Peyer's patch (tissue), 4 donors: ENCODE measurements around the gene OR2S2. TPM values are rescaled to one million over a fixed set of nuclear protein-coding genes. Genes with fewer than 3 reads are reported as not detected.
"Not testable (repeated sequence)": the region's sequence is repeated elsewhere in the genome, so short reads cannot be mapped to it uniquely, and the experiment has no call there.

Experiments used
- DNase-seq, 3 donors: peaks; one replicate each; pipeline ENCODE4 v3.0.0-alpha.2; 2017 to 2019
- H3K27ac ChIP-seq, 4 donors: fragments of 200-600 bp; sonication (generic); one replicate each; pipeline ENCODE4 v1.5.1; 2016 to 2019
- H3K27me3 ChIP-seq, 2 donors: fragments of 200-600 bp; sonication (generic); one replicate each; pipeline ENCODE4 v1.5.1; 2019
- H3K36me3 ChIP-seq, 3 donors: fragments of 200-600 bp; sonication (generic); one replicate each; pipeline ENCODE4 v1.5.1; 2016 to 2019
- H3K4me1 ChIP-seq, 4 donors: fragments of 200-600 bp; sonication (generic); one replicate each; pipeline ENCODE4 v1.5.1; 2016 to 2019
- H3K4me3 ChIP-seq, 4 donors: fragments of 200-600 bp; sonication (generic); 1 replicate in 3 of 4; 2 replicates in 1 of 4; pipeline ENCODE4 v1.5.1; 2016 to 2019; ENCODE audit warnings: mild to moderate bottlenecking in 1 of 4
- H3K9me3 ChIP-seq, 4 donors: fragments of 200-600 bp; sonication (generic); one replicate each; pipeline ENCODE4 v1.5.1; 2016 to 2019; ENCODE audit warnings: mild to moderate bottlenecking in 1 of 4
- POLR2A ChIP-seq, 2 donors: fragments of 450-650 bp; IDR thresholded peaks; one replicate each; pipeline ENCODE4 v1.5.1; 2017; ENCODE audit warnings: antibody characterized with exemption in 2 of 2, mild to moderate bottlenecking in 2 of 2, moderate library complexity in 2 of 2
- total RNA-seq, 4 donors: library from RNA; depleted of rRNA; stranded (reverse); fragments of >200 nt; gene quantifications; one replicate each; pipeline ENCODE4 v1.1.0, GENCODE V29; 2016
- TF ChIP-seq, protein P1 (sequence below), 6 experiments: fragments of 450-650 bp in 4 of 6; fragments of 200-600 bp in 2 of 6; sonication (generic) in 1 of 6; IDR thresholded peaks; one replicate each; pipeline ENCODE4 v1.5.1; 2017 to 2019; ENCODE audit warnings: antibody characterized with exemption in 6 of 6, mild to moderate bottlenecking in 3 of 6, moderate library complexity in 1 of 6

Gene OR2S2
- total RNA-seq, 4 donors from 2014 or later: not detected

- Histone ChIP-seq H3K36me3 (no peaks in the 10 kb centered on the region), H3K27ac (no peak overlapping the region), H3K4me1 (peaks cover 0 to 14% (median 0%) of the 10 kb centered on the region in 4 donors), H3K4me3 (no peak overlapping the region), H3K9me3 (no peaks in the 10 kb centered on the region), H3K27me3 (no peaks in the 10 kb centered on the region)
- TF ChIP-seq POLR2A (IDR thresholded peaks at IDR 0.05): no peak
- TF ChIP-seq, protein P1, sequence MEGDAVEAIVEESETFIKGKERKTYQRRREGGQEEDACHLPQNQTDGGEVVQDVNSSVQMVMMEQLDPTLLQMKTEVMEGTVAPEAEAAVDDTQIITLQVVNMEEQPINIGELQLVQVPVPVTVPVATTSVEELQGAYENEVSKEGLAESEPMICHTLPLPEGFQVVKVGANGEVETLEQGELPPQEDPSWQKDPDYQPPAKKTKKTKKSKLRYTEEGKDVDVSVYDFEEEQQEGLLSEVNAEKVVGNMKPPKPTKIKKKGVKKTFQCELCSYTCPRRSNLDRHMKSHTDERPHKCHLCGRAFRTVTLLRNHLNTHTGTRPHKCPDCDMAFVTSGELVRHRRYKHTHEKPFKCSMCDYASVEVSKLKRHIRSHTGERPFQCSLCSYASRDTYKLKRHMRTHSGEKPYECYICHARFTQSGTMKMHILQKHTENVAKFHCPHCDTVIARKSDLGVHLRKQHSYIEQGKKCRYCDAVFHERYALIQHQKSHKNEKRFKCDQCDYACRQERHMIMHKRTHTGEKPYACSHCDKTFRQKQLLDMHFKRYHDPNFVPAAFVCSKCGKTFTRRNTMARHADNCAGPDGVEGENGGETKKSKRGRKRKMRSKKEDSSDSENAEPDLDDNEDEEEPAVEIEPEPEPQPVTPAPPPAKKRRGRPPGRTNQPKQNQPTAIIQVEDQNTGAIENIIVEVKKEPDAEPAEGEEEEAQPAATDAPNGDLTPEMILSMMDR (IDR thresholded peaks at IDR 0.05): no peak
- no peak for DNase-seq
These were observed 22.0 kb downstream of the OR2S2 start for GRCh38 chr9:35935755-35936509.

DNA sequence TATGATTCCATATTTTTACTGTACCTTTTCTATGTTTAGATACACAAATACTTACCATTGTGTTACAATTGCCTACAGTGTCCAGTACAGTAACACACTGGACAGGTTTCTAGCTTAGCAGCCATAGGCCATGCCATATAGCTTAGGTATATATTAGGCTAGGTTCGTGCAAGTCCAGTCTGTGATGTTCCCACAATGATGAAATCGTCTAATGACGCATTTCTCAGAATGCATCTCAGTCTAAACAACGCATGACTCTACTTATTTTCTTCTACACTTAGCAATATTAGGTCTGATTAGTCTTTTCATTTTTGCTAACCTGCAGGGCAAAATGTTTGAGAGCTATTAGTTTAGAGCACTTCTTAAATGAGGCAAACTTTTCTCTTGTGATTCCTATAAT lies 22.7 kb downstream of the OR2S2 start:
- DNase-seq: no peak
- H3K27me3 ChIP-seq: no peaks in the 10 kb centered on the region
- no peaks in the 10 kb centered on the region for H3K36me3 ChIP-seq
- H3K4me3 ChIP-seq: no peak overlapping the region
- no peaks in the 10 kb centered on the region for H3K9me3 ChIP-seq
- H3K4me1 ChIP-seq: peaks cover 0 to 7% (median 0%) of the 10 kb centered on the region in 4 donors
- TF ChIP-seq POLR2A (IDR thresholded peaks at IDR 0.05): no peak
- H3K27ac ChIP-seq: no peak overlapping the region

DNA sequence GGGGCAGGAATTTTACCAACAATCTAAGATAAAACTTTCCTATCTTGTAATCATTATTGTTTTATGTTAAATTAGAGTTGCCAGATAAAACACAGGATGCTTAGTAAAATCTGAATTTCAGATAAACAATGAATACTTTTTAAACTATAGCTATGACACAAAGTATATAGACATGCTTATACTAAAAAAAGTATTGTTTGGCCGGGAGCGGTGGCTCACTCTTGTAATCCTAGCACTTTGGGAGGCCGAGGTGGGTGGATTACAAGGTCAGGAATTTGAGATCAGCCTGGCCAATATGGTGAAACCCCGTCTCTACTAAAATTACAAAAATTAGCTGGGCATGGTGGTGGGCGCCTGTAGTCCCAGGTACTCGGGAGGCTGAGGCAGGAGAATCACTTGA lies 23.9 kb downstream of the OR2S2 start:
- H3K4me3 ChIP-seq, H3K4me1 ChIP-seq, H3K27me3 ChIP-seq, H3K9me3 ChIP-seq, H3K36me3 ChIP-seq, DNase-seq, H3K27ac ChIP-seq: not testable (repeated sequence)

- no peak overlapping the region for H3K27ac ChIP-seq
- DNase-seq: no peak
- H3K9me3 ChIP-seq: no peaks in the 10 kb centered on the region
- no peak overlapping the region for H3K4me3 ChIP-seq
- no peaks in the 10 kb centered on the region for H3K4me1 ChIP-seq
- H3K36me3 ChIP-seq: no peaks in the 10 kb centered on the region
- TF ChIP-seq, protein P1 (IDR thresholded peaks at IDR 0.05): no peak
- TF ChIP-seq POLR2A (IDR thresholded peaks at IDR 0.05): no peak
- H3K27me3 ChIP-seq: no peaks in the 10 kb centered on the region
These were observed 24.3 kb downstream of the OR2S2 start for GRCh38 chr9:35933550-35934067.

GRCh38 chr9:35932735-35933134 lies 25.2 kb downstream of the OR2S2 start:
- DNase-seq: no peak
- no peaks in the 10 kb centered on the region for H3K9me3 ChIP-seq
- no peak overlapping the region for H3K4me3 ChIP-seq
- H3K4me1 ChIP-seq: no peaks in the 10 kb centered on the region
- H3K36me3 ChIP-seq: no peaks in the 10 kb centered on the region
- TF ChIP-seq, protein P1 (IDR thresholded peaks at IDR 0.05): no peak
- no peak for TF ChIP-seq POLR2A (IDR thresholded peaks at IDR 0.05)
- no peak overlapping the region for H3K27ac ChIP-seq
- no peaks in the 10 kb centered on the region for H3K27me3 ChIP-seq

DNA sequence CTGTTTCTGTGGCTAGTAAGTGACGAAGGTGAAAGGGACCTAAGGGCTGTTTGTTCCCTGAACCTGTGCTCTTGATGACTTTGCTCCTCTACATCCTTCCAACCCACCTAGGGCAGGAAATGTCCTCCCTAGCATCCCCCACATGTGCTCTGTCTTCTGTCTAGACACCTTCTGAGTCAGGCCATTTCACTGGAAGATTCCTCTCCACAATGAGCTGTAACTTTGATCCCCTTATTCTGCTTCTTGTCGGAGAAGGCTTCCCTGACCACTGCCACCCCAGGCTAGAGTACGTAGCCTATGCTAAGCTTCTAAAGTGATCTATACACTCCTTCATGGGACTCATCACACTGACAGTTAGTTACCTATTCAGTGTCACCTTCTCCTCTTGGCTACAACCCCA lies 27.0 kb downstream of the OR2S2 start:
- Histone ChIP-seq H3K4me3 (no peak overlapping the region), H3K27ac (no peak overlapping the region), H3K27me3 (no peaks in the 10 kb centered on the region), H3K36me3 (no peaks in the 10 kb centered on the region), H3K9me3 (no peaks in the 10 kb centered on the region), H3K4me1 (no peaks in the 10 kb centered on the region)
- no peak for TF ChIP-seq POLR2A (IDR thresholded peaks at IDR 0.05)
- TF ChIP-seq, protein P1 (IDR thresholded peaks at IDR 0.05): no peak
- no peak for DNase-seq
